COLO668 (cell line): Measurements from ENCODE around the gene NRXN2.
"Not testable (repeated sequence)": the region's sequence is repeated elsewhere in the genome, so short reads cannot be mapped to it uniquely, and the experiment has no call there.

ENCODE experiments used
- DNase-seq: peaks from one replicate; lab custom pipeline; 2025; ENCODE audit not compliant: unreplicated experiment; lab: John Stamatoyannopoulos, UW

Gene NRXN2

DNA sequence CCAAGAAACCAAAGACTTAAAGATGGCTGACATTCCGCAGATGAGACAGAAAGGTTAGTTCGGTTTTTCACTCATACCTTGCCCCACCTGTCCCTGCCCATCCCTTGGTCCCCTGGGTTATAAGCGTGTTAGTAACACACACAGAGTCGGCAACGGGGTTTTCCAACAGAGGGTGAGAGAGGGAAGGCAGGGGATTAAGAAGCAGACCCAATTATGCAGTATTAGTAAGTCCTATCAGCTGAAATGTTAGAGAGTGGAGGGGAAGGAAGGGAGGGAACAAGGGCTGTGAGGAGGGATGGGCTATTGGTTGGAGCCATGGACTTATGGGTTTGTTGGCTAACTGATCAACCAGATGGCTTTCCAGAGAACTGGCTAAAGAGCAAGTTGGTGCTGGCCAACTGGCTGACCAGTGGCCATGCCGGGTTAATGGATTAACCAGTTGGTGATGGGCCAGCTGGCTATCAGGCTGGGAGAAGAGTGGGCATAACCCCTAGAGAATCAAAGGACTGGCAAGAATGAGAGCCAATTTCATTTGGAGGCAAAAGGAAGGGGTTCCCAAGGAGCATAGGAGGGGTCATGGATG, 45.5 kb downstream of the NRXN2 start:
- no peak for DNase-seq

DNA sequence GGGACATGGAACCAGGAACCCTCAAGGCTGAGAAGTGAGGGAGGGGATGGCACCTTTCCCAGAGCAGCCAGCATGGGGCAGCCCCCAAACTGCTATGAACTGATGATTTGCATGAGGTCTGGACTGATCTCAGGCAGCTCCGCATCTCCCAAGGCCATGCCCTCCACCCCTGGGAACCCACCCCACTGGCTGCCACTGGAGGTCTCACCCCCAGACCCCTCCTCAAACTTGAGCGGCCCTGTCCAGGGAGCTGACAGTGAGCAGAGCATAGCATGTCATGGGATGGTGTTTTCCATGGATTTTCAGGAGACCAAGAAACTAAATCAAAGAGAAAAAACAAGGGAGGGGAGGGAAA, 46.8 kb downstream of the NRXN2 start:
- no peak for DNase-seq

DNA sequence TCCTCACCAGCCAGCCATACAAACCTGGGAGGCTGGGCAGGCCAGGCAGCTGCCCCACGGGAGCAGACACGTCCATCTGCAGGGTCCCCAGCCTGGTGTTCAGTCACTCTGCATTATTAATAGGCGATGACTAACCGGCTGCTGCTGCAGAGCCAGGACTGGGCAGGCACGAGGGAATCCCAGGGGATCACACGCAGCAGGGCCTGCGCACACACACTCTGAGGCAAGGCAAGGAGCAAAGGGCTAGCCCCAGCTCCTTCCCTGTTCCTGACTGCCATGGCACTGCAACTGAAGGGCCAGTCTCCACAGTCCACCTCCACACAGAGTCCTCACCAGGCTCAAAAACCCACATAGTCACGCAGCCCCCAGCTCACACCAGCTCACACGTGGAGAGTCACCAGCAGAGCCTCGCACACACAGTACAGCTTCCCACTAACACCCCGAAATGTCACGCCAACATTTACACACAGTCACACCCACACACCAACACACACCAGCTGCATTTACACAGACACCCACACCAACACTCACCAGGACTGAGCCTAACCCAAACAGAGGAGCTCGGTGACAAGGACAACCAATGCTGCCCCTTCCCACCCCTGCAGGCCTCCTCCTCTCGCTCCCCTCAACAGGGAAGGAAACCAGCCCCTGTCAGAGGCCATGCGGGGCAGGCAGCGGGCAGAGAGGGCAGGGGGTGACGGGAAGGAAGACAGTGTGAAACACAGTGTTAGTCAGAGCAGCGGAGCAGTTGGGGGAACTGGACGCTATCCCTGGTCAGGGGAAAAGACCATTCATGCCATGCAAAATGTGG, 47.3 kb downstream of the NRXN2 start:
- no peak for DNase-seq

DNA sequence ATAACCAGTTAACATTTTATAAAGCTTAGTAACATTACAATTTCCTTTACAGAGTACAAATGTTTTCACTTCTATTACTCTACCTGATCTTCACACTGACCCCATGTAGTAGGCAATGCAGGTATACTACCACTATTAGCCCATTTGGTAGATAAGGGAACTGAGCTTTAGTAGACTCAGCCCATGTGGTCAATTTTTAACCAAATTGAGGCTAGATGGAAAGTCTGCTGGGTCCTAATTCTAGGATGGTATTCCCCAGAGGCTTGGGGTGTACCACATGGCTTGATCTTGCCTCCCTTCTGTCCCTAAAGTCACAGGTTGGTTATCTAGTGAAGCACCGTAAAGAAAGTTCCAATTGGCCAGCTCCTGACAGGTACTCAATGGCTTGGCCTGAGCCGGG, 48.2 kb downstream of the NRXN2 start:
- no peak for DNase-seq

DNA sequence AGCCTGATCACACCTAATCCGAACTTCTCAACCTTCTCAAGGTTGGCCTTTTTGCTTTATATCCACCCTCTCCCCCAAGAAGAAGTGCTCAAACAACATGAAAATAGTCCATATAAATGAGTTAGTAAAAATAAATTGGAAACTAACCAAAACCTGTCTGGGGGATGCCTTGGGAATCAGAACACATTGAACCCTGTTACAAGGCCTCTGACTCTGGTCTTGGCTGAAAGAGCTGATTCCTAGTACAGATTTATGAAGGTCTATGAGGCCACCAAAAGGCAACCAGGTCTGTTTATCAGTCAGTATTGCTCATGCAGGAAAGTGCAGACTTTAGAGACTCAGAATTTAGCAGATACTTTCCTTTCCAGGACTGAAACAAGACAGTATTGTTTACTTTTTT, 49.7 kb downstream of the NRXN2 start:
- no peak for DNase-seq

DNA sequence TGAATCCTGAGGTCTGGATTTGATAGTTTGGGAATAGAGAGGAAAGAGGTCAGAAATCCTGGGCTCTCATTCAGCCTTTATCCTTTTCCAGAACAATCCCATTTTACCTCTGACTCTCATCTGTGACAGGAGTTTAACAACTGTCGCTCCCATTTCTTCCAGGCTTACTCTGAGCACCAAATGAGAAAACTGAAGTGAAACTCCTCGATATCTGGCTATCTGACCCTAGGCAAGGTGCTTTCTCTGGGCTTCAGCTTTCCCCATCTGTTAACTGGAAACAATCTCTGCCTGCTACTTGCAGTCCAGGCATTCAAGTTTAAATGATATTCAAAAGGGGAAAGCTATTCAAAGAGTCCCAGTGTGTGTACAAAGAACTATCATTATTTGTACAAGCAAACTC, 50.1 kb downstream of the NRXN2 start:
- no peak for DNase-seq

DNA sequence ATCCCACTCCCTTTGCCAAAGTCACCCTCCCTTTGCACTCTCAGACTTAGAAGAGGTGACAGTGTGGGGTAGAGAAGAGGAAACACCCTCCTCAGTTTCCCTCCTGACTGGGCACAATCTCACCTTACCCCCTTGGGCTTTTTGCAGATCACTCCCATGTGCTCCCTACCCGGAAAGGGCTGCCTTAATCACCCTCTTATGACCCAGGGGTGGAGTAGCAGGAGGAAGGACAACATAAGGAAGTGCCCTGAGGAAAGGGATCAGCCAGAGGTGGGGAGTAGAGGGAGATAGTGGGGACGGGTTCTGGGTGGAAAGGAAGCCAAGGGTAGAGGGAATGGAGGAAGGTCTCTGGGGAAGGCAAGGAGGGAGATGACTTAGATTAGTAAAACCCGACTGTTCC, 52.0 kb downstream of the NRXN2 start:
- DNase-seq: no peak

DNA sequence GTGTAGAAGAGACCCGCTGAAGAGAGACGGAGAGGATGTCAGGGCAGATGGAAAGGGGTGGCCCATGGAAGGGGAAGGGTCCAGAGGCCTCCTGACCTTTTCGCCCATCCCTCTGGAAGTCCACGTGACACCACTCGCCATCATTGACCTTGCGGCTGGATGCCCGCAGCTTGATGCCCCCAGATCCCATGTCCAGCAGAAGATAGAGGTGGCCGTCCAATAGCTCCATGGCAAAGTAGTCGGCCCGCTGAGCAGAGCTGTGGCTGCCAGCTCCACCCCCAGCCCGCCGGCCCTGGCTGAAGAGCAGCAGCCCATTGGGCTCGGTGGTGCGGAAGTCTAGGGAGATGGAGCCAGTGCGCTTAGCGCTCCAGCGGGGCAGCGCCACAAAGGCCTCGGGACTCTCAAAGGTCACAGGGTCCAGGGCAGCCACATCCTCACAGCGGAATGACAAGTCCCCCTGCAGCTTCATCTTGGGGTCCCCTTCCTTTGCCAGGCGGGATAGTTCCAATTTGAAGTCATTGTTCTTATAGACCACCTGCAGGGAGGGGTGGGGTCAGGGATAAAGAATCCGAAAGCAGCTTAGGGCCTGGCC, 55.7 kb downstream of the NRXN2 start:
- no peak for DNase-seq

DNA sequence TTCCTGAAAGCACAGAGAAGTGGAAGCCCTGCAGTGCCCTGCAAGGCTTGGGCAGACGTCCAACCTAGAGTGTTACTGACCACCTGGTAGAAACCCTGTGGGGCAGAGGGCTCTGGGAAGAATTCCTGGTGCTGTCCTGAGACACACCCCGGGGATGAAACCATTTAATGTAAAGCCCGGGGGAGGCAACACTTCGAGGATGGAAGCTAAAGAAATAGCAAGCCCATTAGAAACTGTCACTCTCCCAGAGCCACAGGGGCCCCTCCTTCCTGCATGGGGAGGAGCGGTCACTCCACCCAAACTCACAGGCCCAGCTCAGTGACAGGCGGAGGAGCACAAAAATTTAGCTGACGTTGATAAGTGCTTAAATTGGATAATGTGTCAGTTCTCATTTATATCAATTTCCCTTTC, 57.6 kb downstream of the NRXN2 start:
- no peak for DNase-seq

DNA sequence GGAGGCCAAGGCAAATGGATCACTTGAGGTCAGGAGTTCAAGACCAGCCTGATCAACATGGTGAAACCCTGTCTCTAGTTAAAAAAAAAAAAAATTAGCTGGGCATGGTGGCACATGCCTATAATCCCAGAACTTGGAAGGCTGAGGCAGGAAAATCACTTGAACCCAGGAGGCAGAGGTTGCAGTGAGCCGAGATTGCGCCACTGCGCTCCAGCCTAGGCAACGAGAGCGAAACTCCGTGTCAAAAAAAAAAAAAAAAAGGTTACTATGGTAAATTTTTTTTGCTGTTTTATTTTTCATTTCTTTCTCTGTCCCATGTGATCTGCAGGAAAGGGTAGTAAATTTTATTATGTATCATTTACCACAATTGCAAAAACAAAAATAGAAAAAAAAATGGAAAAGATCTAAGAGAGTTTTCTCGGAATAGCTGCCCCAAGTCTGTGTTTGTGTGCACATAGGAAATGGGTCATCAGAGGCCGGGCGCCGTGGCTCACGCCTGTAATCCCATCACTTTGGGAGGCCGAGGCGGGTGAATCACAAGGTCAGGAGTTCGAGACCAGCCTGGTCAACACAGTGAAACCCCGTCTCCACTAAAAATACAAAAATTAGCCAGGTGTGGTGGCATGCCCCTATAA, 58.6 kb downstream of the NRXN2 start:
- DNase-seq: not testable (repeated sequence)

DNA sequence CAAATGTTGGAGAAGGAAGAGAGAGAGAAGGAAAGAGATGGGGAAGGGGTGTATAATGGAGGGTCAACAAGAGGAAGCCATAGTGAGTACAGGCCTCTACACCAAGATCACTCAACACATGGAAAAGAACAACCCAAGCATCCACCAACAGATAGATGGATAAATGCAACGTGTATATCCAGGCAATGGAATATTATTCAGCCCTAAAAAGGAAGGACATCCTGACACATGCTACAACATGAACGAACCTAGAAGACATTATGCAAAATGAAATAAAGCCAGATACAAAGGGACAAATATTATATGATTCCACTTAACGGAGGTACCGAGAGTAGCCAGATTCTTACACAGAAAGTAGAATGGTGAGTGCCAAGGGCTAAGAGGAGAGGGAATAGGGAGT, 59.3 kb downstream of the NRXN2 start:
- no peak for DNase-seq

DNA sequence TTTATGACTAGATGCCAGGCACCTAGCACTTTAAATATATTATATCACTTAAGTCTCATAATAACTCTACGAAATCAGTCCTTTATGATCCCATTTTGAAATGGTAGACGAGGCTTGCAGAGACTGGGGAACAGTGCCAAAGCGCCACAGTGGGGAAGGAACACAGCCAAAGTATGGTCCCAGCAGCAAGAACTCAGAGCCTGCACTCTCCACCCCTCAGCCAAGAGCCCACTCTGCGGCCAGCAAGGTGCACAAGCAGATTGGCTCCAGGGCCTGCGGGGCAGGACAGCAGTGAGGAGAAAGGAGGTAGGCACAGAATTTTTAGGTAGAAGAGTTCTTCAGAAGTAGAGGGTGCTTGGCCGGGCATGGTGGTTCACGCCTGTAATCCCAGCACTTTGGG, 61.4 kb downstream of the NRXN2 start:
- DNase-seq: no peak

DNA sequence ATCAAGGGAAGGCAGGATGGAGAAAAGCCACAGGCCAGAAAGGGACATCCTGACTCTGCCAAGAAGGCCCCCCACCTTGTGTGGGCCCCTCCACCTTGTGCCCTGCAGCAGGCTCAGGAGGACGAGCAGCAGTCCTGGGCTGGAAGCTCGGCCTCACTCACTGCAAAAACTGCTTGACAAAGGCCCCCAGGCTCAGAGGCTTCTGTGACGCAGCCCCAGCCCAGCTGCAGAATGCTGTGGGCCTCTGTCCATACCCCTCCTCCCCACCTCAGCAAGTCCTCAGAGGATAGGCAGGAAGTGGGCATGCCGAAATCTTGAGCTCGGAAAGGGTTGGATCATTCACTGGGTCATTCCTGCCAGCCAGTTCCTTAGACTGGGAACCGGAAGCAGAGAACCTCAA, 61.9 kb downstream of the NRXN2 start:
- DNase-seq: no peak

DNA sequence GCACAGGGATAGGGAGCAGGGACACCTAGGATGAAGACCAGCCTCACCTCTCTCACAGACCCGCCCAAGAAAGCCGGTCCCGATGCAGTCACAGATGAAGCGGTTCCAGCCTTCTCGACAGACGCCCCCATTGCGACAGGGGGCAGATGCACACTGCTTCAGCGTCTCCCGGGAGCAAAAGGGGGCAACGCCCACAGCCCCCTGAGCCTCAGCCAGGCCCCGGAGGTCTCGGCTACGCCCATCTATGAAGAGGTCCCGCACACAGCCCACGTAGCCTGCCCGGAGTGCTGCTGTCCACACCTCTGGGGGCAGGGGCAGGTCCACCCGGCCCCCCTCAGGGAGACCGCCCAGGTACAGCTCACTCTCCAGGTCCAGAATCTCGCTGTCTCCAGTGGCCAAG, 62.3 kb downstream of the NRXN2 start:
- DNase-seq: no peak

DNA sequence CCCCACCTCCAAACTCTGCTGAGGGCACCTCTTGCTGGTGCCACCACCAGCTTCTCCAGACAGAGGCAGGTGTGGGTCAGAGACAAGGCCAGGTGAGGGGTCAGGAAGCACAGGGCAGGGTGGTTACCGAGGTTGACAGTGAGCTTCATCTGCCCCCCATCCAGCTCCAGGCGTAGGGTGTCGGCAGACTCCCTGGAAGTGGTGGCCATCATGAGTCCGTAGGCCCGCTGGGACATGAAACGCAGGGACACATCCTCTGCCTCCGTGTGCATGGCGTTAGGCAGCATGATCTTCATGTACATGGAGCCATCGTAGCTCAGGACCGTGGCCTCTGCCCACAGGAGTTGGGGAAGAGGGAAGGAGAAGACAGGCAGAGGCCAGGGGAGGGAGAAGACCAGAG, 62.8 kb downstream of the NRXN2 start:
- DNase-seq: no peak

DNA sequence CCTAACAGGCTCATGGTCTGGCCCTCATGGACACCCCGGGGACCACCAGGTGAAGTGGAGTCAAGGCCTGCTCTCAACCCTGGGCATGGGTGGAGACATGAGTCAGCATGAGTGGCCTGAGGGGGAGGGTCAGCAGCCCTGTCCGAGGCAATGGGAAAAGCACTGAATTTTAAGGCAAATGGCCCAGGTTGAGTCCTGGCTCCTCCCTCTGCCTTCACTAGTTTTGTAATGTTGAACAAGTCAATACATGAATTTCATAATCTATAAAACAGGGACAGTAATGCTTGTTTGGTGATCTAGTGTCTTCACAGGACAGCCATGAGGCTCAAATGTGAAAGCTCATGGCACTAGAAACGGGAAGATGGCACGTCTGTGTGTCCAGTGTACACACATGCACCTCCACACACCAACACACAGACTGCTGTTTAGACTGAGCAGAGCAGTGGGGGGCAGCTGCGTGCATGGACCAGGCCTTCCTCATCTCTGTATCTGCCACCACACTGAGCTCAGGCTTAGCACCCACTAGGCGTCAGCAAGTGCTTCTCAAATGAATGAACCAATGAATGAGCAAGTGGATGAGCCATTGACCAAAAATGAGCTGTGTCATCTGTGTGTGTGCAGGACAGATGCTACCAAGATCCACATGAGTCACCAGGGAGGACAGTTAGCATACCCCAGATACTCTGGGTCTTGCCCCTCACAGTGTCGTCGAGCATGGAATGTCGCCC, 63.4 kb downstream of the NRXN2 start:
- no peak for DNase-seq

DNA sequence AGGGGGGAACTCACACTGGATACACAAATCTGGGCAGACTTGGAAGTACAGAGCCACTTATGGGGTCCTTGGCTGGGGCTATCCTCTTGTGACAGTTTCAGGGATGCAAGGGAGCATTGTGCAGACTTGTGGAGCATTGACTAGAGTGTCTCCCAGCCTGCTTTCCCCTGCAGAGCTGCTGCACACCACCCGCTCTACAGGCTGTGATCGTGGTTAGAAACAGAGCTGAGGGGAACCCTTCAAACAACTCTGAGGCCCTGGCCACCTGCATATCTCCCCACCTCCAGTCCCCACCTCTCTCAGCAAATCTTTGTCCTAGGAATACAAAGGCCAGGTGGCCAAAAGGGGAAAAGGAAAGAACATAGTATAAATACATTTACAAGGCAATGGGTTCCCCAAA, 64.7 kb downstream of the NRXN2 start:
- no peak for DNase-seq

DNA sequence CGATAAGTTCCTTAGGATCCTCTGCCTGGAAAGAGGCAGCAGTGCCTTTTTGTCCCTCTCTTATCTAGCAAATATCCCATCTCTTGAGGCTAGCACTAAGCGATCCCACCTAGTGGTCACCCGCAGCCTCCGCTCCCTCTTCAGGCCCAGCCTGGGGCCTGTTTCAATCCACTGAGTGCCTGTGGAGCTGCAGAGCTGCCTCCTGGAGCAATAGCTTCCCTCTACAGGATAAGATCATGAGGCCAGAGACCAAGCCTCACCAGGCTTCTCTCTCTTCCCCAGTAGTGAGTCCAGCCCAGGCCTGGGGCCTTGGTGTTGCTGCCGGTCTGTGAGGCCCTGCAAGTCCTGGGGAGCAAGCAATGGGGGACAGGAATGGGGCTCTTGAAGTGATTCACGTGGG, 66.1 kb downstream of the NRXN2 start:
- DNase-seq: no peak

DNA sequence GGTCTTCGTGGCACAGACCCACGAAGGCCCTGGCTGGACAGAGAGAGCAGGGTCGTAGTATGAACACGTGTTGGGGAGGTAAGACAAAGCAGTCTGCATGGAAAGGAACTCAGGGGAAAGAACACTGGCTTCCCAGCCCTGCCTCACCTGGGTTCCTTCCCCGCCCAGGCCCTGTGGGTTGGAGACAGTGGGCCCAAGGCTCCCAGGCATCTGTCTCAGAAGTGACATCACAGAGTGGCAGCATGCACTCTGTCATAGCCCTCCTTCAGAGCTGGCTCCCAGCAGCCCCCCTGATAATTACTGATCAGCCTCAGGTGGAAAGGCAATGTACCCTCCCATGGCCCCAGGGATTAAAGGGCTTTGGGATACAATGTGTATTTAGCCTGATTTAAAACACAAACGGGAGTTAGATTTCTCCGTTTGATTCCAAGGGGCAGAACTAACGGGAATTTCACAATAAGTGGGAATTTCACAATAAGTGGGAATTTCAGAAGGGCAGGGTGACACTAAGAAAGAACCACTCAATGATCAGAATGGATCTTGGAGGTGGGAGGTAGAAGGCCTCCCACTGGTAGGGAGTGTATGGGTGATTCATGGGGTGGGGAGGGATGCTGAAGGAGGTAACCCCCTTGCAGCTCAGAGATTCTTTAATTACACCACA, 66.9 kb downstream of the NRXN2 start:
- DNase-seq: no peak

DNA sequence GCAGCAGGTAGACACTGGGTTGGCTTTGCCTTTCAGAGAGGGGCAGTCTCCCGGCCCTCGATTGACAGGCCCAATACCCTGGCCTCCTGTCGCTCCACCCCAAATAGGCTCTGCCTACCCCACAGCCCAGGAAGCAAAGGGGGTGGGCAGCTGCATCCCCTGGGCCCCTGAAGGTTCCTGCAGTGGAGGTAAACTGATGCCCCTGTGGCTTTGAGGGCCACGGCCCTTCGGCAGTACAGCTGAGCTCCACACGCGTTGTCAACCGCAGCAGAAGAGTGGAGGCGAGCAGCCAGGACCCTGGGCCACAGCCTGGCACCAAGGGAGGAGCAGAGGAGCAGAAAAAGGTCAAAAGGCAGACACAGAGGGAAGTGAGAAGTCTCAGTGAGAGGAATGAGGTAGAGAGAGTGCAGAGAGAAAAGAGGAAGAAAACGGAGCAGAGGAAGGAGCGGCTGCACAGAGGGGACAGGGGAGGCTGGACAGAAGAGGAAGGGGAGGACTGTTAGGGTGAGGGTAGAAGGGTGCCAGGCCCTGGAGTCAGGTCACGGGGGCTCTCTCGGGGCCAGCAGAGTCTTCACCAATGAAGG, 67.9 kb downstream of the NRXN2 start:
- DNase-seq: no peak

DNA sequence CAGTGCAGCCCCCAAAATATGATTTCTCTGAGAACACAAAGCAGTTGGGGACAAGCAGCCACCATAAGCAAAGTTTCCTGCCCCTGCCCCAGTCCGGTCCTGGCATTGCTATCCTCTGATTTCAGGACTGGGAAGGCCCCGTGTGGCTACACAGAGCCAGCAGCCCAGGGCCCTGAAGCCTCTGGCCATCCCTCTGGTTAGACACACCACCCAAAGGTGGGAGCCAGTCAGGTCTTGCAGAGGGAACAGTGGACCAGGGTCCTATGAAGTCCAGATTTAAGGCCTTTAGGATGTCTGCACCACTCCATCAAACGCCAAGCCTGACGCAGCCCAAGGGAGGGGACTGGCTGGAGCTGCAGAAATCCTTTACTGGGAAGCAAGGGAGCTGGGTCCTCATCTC, 68.6 kb downstream of the NRXN2 start:
- no peak for DNase-seq
